ENCODE measurements around the gene ADGRV1.

Gene ADGRV1

GRCh38 chr5:91143840-91144239 lies 585.2 kb downstream of the ADGRV1 start:
- H3K9ac ChIP-seq (ENCODE audit: low read length in 5 of 5): no peak overlapping the region
- H3K4me1 ChIP-seq (ENCODE audit: control insufficient read depth in 5 of 5, insufficient read depth in 5 of 5, low read length in 5 of 5): peaks cover 2 to 55% (median 44%) of the 10 kb centered on the region in 5 donors
- no peak overlapping the region for H3K27ac ChIP-seq (ENCODE audit: low read depth, low read length)
- no peak overlapping the region for H3K4me3 ChIP-seq (ENCODE audit: low read depth in 1 of 5, low read length in 5 of 5)
- no peaks in the 10 kb centered on the region for H3K36me3 ChIP-seq (ENCODE audit: control insufficient read depth in 5 of 5, insufficient read depth in 5 of 5, low read length in 5 of 5)
- no peaks in the 10 kb centered on the region for H3K27me3 ChIP-seq (ENCODE audit: control insufficient read depth in 5 of 5, insufficient read depth in 4 of 5, low read length in 5 of 5)
- H3K9me3 ChIP-seq (ENCODE audit: control insufficient read depth in 5 of 5, low read length in 5 of 5): no peaks in the 10 kb centered on the region

DNA sequence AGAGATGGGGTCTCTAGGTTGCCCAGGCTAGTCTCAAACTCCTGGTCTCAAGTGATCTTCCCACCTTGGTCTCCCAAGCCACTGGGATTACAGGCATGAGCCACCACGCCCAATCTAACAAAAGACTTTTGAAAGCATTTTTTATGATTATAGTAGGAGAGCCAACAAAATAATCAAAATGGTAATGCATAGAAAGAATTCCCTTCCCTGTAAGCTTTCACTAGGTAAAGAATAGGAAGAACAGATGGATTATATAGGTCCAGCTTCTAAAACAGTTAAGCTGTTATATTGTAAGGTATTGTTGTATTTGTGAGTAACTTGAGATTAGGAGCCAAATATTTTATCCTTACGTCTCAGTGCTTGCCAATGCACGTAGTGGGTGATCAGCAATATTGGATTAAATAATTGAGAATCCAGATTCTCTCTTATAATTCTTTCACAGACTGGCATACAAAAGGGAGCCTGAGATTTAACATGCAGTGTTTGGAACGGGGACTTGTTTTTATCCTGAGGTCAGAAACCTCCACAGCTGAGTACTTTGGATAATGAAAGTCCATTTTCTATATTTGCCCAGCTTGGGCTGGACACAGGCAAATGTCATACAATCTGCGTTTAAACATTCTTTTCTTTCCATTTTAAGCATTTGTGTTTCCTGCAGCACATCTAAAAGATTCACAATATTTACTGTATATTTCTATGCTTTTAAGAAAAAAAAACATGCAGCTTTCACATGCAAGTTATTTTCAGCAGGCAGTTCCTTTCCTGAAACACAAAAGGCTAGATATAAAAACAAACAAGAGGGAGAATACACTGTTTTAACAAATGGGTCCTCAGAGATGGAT lies 586.1 kb downstream of the ADGRV1 start:
- Histone ChIP-seq H3K4me3 (ENCODE audit: low read depth in 1 of 5, low read length in 5 of 5) (peak overlapping the region; percentile 1 to 24 (median 7)), H3K27ac (ENCODE audit: low read depth, low read length) (peak overlapping the region; percentile 38), H3K36me3 (ENCODE audit: control insufficient read depth in 5 of 5, insufficient read depth in 5 of 5, low read length in 5 of 5) (no peaks in the 10 kb centered on the region), H3K27me3 (ENCODE audit: control insufficient read depth in 5 of 5, insufficient read depth in 4 of 5, low read length in 5 of 5) (no peaks in the 10 kb centered on the region), H3K4me1 (ENCODE audit: control insufficient read depth in 5 of 5, insufficient read depth in 5 of 5, low read length in 5 of 5) (peaks cover 2 to 55% (median 44%) of the 10 kb centered on the region in 5 donors), H3K9me3 (ENCODE audit: control insufficient read depth in 5 of 5, low read length in 5 of 5) (no peaks in the 10 kb centered on the region), H3K9ac (ENCODE audit: low read length in 5 of 5) (peak overlapping the region in 1 of 5 donors; percentile 35)

GRCh38 chr5:91145333-91145620 lies 586.7 kb downstream of the ADGRV1 start:
- H3K4me1 ChIP-seq (ENCODE audit: control insufficient read depth in 5 of 5, insufficient read depth in 5 of 5, low read length in 5 of 5): peaks cover 2 to 55% (median 44%) of the 10 kb centered on the region in 5 donors
- H3K4me3 ChIP-seq (ENCODE audit: low read depth in 1 of 5, low read length in 5 of 5): peak overlapping the region in 2 of 5 donors; percentile 1 to 24
- H3K9ac ChIP-seq (ENCODE audit: low read length in 5 of 5): peak overlapping the region in 1 of 5 donors; percentile 35
- peak overlapping the region; percentile 38 for H3K27ac ChIP-seq (ENCODE audit: low read depth, low read length)
- H3K9me3 ChIP-seq (ENCODE audit: control insufficient read depth in 5 of 5, low read length in 5 of 5): no peaks in the 10 kb centered on the region
- no peaks in the 10 kb centered on the region for H3K27me3 ChIP-seq (ENCODE audit: control insufficient read depth in 5 of 5, insufficient read depth in 4 of 5, low read length in 5 of 5)
- H3K36me3 ChIP-seq (ENCODE audit: control insufficient read depth in 5 of 5, insufficient read depth in 5 of 5, low read length in 5 of 5): no peaks in the 10 kb centered on the region

- Histone ChIP-seq H3K4me1 (ENCODE audit: control insufficient read depth in 5 of 5, insufficient read depth in 5 of 5, low read length in 5 of 5) (peaks cover 2 to 58% (median 44%) of the 10 kb centered on the region in 5 donors), H3K36me3 (ENCODE audit: control insufficient read depth in 5 of 5, insufficient read depth in 5 of 5, low read length in 5 of 5) (no peaks in the 10 kb centered on the region), H3K27me3 (ENCODE audit: control insufficient read depth in 5 of 5, insufficient read depth in 4 of 5, low read length in 5 of 5) (no peaks in the 10 kb centered on the region), H3K27ac (ENCODE audit: low read depth, low read length) (no peak overlapping the region), H3K9ac (ENCODE audit: low read length in 5 of 5) (no peak overlapping the region), H3K9me3 (ENCODE audit: control insufficient read depth in 5 of 5, low read length in 5 of 5) (no peaks in the 10 kb centered on the region), H3K4me3 (ENCODE audit: low read depth in 1 of 5, low read length in 5 of 5) (no peak overlapping the region)
Observed at GRCh38 chr5:91146230-91146629, 587.6 kb downstream of the ADGRV1 start.

GRCh38 chr5:91146905-91147600 lies 588.5 kb downstream of the ADGRV1 start:
- no peak overlapping the region for H3K27ac ChIP-seq (ENCODE audit: low read depth, low read length)
- H3K4me1 ChIP-seq (ENCODE audit: control insufficient read depth in 5 of 5, insufficient read depth in 5 of 5, low read length in 5 of 5): peaks cover 5 to 59% (median 45%) of the 10 kb centered on the region in 5 donors
- no peaks in the 10 kb centered on the region for H3K27me3 ChIP-seq (ENCODE audit: control insufficient read depth in 5 of 5, insufficient read depth in 4 of 5, low read length in 5 of 5)

DNA sequence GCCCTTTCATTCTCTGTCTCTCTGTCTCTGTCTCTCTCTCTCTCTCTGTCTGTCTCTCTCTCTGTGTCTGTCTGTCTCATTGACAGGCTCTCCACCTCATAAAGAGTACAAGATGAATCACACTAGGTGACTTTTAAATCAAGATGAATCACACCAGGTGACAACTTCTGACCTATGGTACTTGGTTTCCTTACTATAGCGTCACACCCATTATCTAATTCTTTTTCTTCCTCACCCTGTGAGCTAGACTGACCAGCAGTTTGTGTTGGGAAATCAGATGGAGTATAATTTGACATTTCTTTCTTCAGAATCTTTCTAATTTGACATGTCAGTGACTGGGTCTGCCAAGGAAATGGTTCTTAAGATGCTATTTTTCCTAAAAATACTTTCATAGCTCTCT lies 591.6 kb downstream of the ADGRV1 start:
- H3K36me3 ChIP-seq (ENCODE audit: control insufficient read depth in 5 of 5, insufficient read depth in 5 of 5, low read length in 5 of 5): no peaks in the 10 kb centered on the region
- H3K4me3 ChIP-seq (ENCODE audit: low read depth in 1 of 5, low read length in 5 of 5): no peak overlapping the region
- H3K9me3 ChIP-seq (ENCODE audit: control insufficient read depth in 5 of 5, low read length in 5 of 5): no peaks in the 10 kb centered on the region
- H3K4me1 ChIP-seq (ENCODE audit: control insufficient read depth in 5 of 5, insufficient read depth in 5 of 5, low read length in 5 of 5): peaks cover 2 to 30% (median 15%) of the 10 kb centered on the region in 5 donors
- no peak overlapping the region for H3K27ac ChIP-seq (ENCODE audit: low read depth, low read length)
- H3K9ac ChIP-seq (ENCODE audit: low read length in 5 of 5): no peak overlapping the region
- no peaks in the 10 kb centered on the region for H3K27me3 ChIP-seq (ENCODE audit: control insufficient read depth in 5 of 5, insufficient read depth in 4 of 5, low read length in 5 of 5)

More at GRCh38 chr5:91146905-91147600, 588.5 kb downstream of the ADGRV1 start:
- no peak overlapping the region for H3K9ac ChIP-seq (ENCODE audit: low read length in 5 of 5)
- no peak overlapping the region for H3K4me3 ChIP-seq (ENCODE audit: low read depth in 1 of 5, low read length in 5 of 5)
- no peaks in the 10 kb centered on the region for H3K36me3 ChIP-seq (ENCODE audit: control insufficient read depth in 5 of 5, insufficient read depth in 5 of 5, low read length in 5 of 5)
- no peaks in the 10 kb centered on the region for H3K9me3 ChIP-seq (ENCODE audit: control insufficient read depth in 5 of 5, low read length in 5 of 5)

- H3K9ac ChIP-seq (ENCODE audit: low read length in 5 of 5): no peak overlapping the region
- no peak overlapping the region for H3K27ac ChIP-seq (ENCODE audit: low read depth, low read length)
- no peaks in the 10 kb centered on the region for H3K9me3 ChIP-seq (ENCODE audit: control insufficient read depth in 5 of 5, low read length in 5 of 5)
- no peaks in the 10 kb centered on the region for H3K36me3 ChIP-seq (ENCODE audit: control insufficient read depth in 5 of 5, insufficient read depth in 5 of 5, low read length in 5 of 5)
- H3K4me3 ChIP-seq (ENCODE audit: low read depth in 1 of 5, low read length in 5 of 5): no peak overlapping the region
- no peaks in the 10 kb centered on the region for H3K27me3 ChIP-seq (ENCODE audit: control insufficient read depth in 5 of 5, insufficient read depth in 4 of 5, low read length in 5 of 5)
- H3K4me1 ChIP-seq (ENCODE audit: control insufficient read depth in 5 of 5, insufficient read depth in 5 of 5, low read length in 5 of 5): peaks cover 0 to 26% (median 15%) of the 10 kb centered on the region in 5 donors
Observed at GRCh38 chr5:91150636-91151035, 592.0 kb downstream of the ADGRV1 start.

DNA sequence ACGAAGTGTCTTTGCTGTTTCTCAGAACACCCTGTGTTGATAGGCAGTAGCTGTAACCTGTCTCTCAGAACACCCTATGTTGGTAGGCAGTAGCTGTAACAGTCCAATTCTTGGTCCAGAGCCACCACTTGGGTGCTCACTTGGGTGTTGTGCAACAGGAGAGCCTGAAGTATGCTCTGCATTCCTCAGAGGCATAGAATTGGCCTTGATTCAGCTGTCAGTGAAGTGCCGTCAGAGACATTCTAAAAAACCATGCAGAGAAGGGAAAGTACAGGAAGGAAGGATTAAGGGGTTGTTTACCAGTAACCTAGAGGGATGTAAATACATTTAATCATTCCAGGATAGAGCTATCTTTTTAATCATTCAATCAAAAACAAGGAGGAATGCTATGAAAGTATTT lies 593.4 kb downstream of the ADGRV1 start:
- H3K4me1 ChIP-seq (ENCODE audit: control insufficient read depth in 5 of 5, insufficient read depth in 5 of 5, low read length in 5 of 5): peaks cover 0 to 14% (median 10%) of the 10 kb centered on the region in 5 donors
- no peaks in the 10 kb centered on the region for H3K36me3 ChIP-seq (ENCODE audit: control insufficient read depth in 5 of 5, insufficient read depth in 5 of 5, low read length in 5 of 5)
- H3K9me3 ChIP-seq (ENCODE audit: control insufficient read depth in 5 of 5, low read length in 5 of 5): no peaks in the 10 kb centered on the region
- no peak overlapping the region for H3K27ac ChIP-seq (ENCODE audit: low read depth, low read length)
- H3K27me3 ChIP-seq (ENCODE audit: control insufficient read depth in 5 of 5, insufficient read depth in 4 of 5, low read length in 5 of 5): no peaks in the 10 kb centered on the region
- H3K4me3 ChIP-seq (ENCODE audit: low read depth in 1 of 5, low read length in 5 of 5): no peak overlapping the region
- no peak overlapping the region for H3K9ac ChIP-seq (ENCODE audit: low read length in 5 of 5)

GRCh38 chr5:91154338-91154737 lies 595.7 kb downstream of the ADGRV1 start:
- Histone ChIP-seq H3K27ac (ENCODE audit: low read depth, low read length) (no peak overlapping the region), H3K9ac (ENCODE audit: low read length in 5 of 5) (no peak overlapping the region), H3K9me3 (ENCODE audit: control insufficient read depth in 5 of 5, low read length in 5 of 5) (no peaks in the 10 kb centered on the region), H3K27me3 (ENCODE audit: control insufficient read depth in 5 of 5, insufficient read depth in 4 of 5, low read length in 5 of 5) (no peaks in the 10 kb centered on the region), H3K4me3 (ENCODE audit: low read depth in 1 of 5, low read length in 5 of 5) (no peak overlapping the region), H3K4me1 (ENCODE audit: control insufficient read depth in 5 of 5, insufficient read depth in 5 of 5, low read length in 5 of 5) (peaks cover 0 to 14% (median 8%) of the 10 kb centered on the region in 5 donors), H3K36me3 (ENCODE audit: control insufficient read depth in 5 of 5, insufficient read depth in 5 of 5, low read length in 5 of 5) (no peaks in the 10 kb centered on the region)

GRCh38 chr5:91155274-91155673 lies 596.7 kb downstream of the ADGRV1 start:
- Histone ChIP-seq H3K4me3 (ENCODE audit: low read depth in 1 of 5, low read length in 5 of 5) (no peak overlapping the region), H3K27ac (ENCODE audit: low read depth, low read length) (no peak overlapping the region)

More at GRCh38 chr5:91155274-91155673, 596.7 kb downstream of the ADGRV1 start:
- Histone ChIP-seq H3K9ac (ENCODE audit: low read length in 5 of 5) (no peak overlapping the region), H3K4me1 (ENCODE audit: control insufficient read depth in 5 of 5, insufficient read depth in 5 of 5, low read length in 5 of 5) (peaks cover 0 to 14% (median 8%) of the 10 kb centered on the region in 5 donors), H3K27me3 (ENCODE audit: control insufficient read depth in 5 of 5, insufficient read depth in 4 of 5, low read length in 5 of 5) (no peaks in the 10 kb centered on the region), H3K36me3 (ENCODE audit: control insufficient read depth in 5 of 5, insufficient read depth in 5 of 5, low read length in 5 of 5) (no peaks in the 10 kb centered on the region), H3K9me3 (ENCODE audit: control insufficient read depth in 5 of 5, low read length in 5 of 5) (no peaks in the 10 kb centered on the region)
